Left kidney (tissue), 8 donors: ENCODE measurements around the gene IL25. TPM values are rescaled to one million over a fixed set of nuclear protein-coding genes. Genes with fewer than 3 reads are reported as not detected.
"Not testable (repeated sequence)": the region's sequence is repeated elsewhere in the genome, so short reads cannot be mapped to it uniquely, and the experiment has no call there.

Source experiments
- DNase-seq: peaks from one replicate; pipeline ENCODE4 v3.0.0-alpha.2; 2013
- long read RNA-seq, 8 donors: transcript quantifications; one replicate each; lab custom pipeline, GENCODE V29; 2026
- polyA plus RNA-seq: library from polyadenylated mRNA; unstranded; fragments of 120-200 nt; gene quantifications from one replicate; pipeline ENCODE4 v1.2.1, GENCODE V29; 2013; ENCODE audit not compliant: insufficient read length

The IL25 gene
- not detected for polyA plus RNA-seq
- long read RNA-seq, donor 1, result 0 reads
- long read RNA-seq, donor 2, result 0 reads
- long read RNA-seq, donor 3, result 0 reads
- long read RNA-seq, donor 4, result 0 reads
- long read RNA-seq, donor 5, result 0 reads
- long read RNA-seq, donor 6, result 0 reads
- long read RNA-seq, donor 7, result 0 reads
- long read RNA-seq, donor 8, result 0 reads

GRCh38 chr14:23372509-23372908 is at the start of gene IL25:
TSS of gene IL25 (plus strand) at chr14:23372809.
- no peak for DNase-seq

- no peak for DNase-seq
Observed at GRCh38 chr14:23323838-23324454, 48.7 kb upstream of the IL25 start.

- DNase-seq, result no peak
Observed at GRCh38 chr14:23324455-23324846, 48.2 kb upstream of the IL25 start.

DNA sequence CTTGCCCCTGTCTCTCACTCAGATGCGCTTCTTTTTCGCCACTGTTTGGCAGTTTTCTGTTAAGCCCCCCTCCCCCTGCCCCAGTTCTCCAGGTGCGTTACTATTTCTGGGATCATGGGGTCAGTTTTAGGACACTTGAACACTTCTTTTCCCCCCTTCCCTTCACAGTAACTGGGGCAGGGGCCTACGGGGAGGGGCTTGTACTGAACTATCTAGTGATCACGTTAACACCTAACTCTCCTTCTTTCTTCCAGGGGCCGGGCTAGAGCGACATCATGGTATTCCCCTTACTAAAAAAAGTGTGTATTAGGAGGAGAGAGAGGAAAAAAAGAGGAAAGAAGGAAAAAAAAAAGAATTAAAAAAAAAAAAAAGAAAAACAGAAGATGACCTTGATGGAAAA is 47.6 kb upstream of the IL25 start:
- DNase-seq, result no peak

DNA sequence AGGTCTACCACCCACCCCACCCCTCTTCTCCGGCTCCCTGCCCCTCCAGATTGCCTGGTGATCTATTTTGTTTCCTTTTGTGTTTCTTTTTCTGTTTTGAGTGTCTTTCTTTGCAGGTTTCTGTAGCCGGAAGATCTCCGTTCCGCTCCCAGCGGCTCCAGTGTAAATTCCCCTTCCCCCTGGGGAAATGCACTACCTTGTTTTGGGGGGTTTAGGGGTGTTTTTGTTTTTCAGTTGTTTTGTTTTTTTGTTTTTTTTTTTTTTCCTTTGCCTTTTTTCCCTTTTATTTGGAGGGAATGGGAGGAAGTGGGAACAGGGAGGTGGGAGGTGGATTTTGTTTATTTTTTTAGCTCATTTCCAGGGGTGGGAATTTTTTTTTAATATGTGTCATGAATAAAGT is 46.9 kb upstream of the IL25 start:
- not testable (repeated sequence) for DNase-seq

GRCh38 chr14:23326491-23327332 is 45.9 kb upstream of the IL25 start:
- DNase-seq, result no peak

DNA sequence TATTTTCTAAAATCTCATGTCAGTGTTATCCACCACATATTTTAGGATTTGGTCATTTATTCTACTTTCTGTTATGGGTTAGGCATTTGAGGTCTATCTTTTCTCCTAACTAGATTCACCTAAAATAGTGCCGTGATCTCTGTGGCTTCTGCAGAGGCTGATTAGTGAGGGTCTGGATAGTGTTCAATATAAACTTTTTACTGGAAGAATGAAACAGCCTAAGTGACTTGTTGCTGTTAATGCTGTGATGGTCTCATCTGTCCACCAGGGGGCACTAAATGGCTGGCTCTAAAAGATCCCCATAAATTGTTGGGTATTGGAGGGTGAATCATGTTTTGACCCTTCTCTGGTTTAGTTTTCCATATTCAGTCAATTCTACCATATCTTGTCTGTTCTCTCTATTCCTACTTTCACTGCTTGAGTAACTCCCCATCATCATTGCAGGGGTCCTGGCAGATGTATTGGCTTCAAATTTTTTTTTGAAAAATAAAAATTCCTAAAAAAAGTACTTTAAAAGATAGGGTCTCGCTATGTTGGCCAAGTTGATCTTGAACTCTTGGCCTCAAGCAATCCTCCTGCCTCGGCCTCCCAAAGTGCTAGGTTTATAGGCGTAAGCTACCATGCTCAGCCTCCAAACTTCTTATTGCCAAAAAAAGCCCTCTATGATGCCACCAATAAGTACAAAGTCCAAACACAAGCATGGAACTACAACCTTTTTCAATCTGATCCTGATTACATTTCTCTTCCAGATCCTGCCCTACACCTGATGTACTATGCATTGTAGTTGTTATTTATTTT is 44.5 kb upstream of the IL25 start:
- peak; percentile 80 for DNase-seq

DNA sequence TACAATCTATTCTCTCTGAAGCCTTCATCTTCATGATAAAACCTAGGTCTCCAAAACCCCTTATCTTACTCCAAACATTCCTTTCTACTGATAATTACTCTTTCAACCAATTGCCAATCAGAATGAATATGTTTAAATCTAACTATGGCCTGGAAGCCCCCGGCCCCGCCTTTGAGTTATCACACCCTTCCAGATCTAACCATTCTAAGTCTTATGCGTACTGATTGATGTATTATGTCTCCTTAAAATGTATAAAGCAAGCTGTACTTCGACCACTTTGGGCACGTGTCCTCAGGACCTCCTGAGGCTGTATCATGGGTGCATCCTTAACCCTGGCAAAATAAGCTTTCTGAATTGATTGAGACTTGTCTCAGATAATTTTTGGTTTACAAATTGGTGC is 37.0 kb upstream of the IL25 start:
- no peak for DNase-seq

DNA sequence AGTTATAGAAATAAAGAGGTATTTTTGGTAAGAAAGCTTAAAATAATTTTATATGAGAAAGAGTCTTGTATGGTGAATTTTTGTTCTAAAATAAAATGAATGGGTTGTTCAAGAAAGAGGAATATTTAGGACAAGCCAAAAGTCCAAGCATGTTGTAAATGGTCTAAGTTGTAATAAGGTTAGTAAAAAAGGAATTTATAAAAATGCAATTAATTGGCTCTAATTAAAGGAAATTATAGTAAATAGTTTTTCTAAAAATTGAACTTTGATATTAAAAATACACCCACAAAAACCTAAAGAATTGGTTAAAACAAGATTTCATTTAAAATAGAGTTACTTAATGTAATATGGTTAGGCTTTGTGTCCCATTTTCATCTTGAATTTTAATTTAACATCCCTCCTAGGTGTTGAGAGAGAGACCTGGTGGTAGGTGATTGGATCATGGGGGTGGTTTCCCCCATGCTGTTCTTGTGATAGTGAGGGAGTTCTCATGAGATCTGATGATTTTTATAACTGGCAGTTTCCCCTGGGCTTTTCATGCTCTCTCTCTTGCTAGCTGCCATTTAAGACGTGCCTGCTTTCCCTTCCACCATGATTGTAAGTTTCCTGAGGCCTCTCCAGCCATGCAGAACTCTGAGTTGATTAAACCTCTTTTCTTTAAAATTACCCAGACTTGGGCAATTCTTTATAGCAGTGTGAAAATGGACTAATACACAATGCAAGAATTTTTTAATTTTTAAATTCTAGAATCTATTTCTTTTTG is 32.9 kb upstream of the IL25 start:
- DNase-seq, result no peak

- no peak for DNase-seq
Observed at GRCh38 chr14:23344481-23344880, 28.1 kb upstream of the IL25 start.

GRCh38 chr14:23345987-23346692 is 26.5 kb upstream of the IL25 start:
- no peak for DNase-seq

- DNase-seq, result no peak
Observed at GRCh38 chr14:23346693-23347405, 25.8 kb upstream of the IL25 start.

GRCh38 chr14:23347406-23348296 is 25.0 kb upstream of the IL25 start:
- DNase-seq, result no peak

DNA sequence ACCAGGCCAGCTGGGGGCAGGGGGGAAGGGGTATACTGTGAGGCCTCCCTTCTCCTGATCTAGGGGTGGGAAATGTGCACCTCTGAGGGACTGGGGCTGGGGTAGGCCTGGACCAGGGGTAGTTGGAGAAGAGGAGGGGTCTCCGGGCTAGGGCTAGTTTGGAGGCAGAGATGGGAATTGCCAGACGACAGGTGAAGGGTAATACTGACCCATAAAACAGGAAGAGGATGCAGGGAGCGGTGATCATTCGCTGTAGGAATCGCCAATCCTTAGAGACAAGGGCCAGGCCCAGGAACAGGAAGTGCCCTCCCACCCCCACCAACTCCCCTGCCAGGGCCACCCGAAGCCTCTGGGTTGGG is 24.3 kb upstream of the IL25 start:
- no peak for DNase-seq

- DNase-seq, result no peak
Observed at GRCh38 chr14:23349156-23349845, 23.3 kb upstream of the IL25 start.

GRCh38 chr14:23351681-23352505 is 20.7 kb upstream of the IL25 start:
- DNase-seq, result peak; percentile 21

DNA sequence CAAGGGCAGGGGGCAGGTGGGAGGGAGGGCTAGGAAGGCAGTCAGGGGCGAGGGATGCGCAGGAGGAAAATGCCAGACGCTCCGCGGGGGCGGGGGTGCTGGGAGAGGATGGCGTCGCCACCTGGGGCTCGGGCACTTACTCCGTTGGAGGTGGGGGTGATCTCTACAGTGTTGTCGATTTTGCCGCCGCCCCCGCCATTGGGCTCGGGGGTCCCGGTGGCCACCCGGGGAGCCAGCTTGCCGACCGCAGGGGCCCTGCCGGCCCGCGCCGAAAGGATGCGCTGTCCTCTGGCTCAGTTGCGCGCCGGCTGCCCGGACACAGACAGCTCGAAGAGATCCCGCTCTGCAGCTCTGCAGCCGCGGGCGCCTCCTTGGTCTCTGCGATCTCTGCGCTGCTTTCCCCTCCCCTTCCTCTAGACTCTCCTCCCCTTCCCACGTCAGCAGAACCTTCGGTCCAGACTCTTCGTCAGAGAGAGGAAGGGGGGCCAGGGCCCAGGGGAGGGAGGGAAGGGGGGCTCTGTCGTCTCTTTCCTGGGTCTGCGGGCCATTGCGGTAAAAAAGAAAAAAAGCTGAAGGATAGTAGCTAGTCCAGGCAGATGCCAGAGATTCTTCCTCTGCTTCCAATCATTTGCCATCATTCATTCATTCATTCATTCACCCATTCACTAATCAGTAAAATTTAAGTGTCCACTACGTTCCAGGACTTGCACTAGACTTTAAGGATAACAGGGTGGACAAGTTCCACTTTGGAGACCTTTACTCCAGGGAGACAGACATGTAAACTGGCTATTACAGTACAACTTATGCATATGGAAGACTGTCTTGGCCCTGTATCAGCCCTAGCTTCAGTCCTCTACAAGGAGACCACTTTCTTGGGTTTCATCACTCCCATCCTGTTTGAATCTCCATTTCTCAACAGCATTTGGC is 19.8 kb upstream of the IL25 start, which contains the start of gene SLC22A17:
Gene SLC22A17 (minus strand): TSS at position 382 of the 927 bp plus-strand sequence.
- DNase-seq, result peak; percentile 90
